Heart left ventricle (tissue), 13 donors: ENCODE results near the gene CNDP2.

Experiments used
- POLR2A ChIP-seq, 2 donors: fragments of 450-650 bp; IDR thresholded peaks; one replicate each; pipeline ENCODE4 v1.6.1; 2017; ENCODE audit warnings: antibody characterized with exemption in 2 of 2, mild to moderate bottlenecking in 2 of 2, moderate library complexity in 2 of 2
- TF ChIP-seq, protein P1 (sequence below), 12 donors: fragments of 200-600 bp; sonication (generic) in 4 of 12; IDR thresholded peaks; one replicate each; pipeline versions ENCODE4 v1.5.0 to v1.8.0; 2018 to 2022; ENCODE audit warnings: antibody characterized with exemption in 12 of 12, mild to moderate bottlenecking in 5 of 12
- donor health status: ischemic (EF 13 %, LVEDD 7.1; RV severe dilation, severe dysfunction).
- donor health status: DM: no; HTN: yes; CAD: no.
- donor health status: DM: no; HTN: no; CAD: no.
- donor health status: ischemic (EF 25% LVEDD 6.9; RV normal size, moderate dysfunction).
- donor health status: ischemic (EF 25% LVEDD 5.7; RV mildly dilated, moderate dysfunction).
- donor health status: ischemic (EF 35%, LVEDD 5.7; RV mildly dilated, moderate dysfunction).
- donor health status: nonischemic (EF 11% LVEDD 7.7; RV severe dilation, severe dysfunction).
- donor health status: DM: yes; HTN: yes; CAD: no.
- donor health status: PGD.
- donor health status: ischemic (EF 29% LVEDD 5.4; RV normal size, mild dysfunction).
- donor health status: nonischemic (EF 23%, LVEDD 6.1; RV moderate dilation, normal function).

- TF ChIP-seq, protein P1, sequence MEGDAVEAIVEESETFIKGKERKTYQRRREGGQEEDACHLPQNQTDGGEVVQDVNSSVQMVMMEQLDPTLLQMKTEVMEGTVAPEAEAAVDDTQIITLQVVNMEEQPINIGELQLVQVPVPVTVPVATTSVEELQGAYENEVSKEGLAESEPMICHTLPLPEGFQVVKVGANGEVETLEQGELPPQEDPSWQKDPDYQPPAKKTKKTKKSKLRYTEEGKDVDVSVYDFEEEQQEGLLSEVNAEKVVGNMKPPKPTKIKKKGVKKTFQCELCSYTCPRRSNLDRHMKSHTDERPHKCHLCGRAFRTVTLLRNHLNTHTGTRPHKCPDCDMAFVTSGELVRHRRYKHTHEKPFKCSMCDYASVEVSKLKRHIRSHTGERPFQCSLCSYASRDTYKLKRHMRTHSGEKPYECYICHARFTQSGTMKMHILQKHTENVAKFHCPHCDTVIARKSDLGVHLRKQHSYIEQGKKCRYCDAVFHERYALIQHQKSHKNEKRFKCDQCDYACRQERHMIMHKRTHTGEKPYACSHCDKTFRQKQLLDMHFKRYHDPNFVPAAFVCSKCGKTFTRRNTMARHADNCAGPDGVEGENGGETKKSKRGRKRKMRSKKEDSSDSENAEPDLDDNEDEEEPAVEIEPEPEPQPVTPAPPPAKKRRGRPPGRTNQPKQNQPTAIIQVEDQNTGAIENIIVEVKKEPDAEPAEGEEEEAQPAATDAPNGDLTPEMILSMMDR (IDR thresholded peaks at IDR 0.05) = no peak
- TF ChIP-seq POLR2A (IDR thresholded peaks at IDR 0.05) = no peak
Observed at GRCh38 chr18:74494514-74494913, 1.6 kb upstream of the CNDP2 start.
